ENCODE results near the gene OR2A14.
"Not testable (repeated sequence)": the region's sequence is repeated elsewhere in the genome, so short reads cannot be mapped to it uniquely, and the experiment has no call there.

OR2A14 gene

DNA sequence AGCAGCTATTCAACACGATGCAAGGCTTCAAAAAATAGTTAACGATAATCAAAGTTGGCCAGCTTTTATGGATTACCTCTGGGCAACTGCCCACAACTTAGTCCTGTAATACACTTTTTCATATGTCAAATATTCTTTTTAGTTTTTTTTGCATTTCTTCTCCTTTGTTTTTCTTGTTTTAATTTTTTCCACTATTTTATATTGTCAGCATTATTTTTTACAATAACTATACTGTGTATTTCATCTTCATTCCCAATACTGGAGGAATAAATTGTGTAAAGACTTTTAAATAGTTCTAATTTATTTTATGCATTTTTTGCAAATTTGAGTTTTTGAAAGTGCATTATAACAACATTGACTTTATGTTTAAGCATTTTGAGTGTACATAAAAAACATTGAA, 41.8 kb downstream of the OR2A14 start:
- no peak for DNase-seq

DNA sequence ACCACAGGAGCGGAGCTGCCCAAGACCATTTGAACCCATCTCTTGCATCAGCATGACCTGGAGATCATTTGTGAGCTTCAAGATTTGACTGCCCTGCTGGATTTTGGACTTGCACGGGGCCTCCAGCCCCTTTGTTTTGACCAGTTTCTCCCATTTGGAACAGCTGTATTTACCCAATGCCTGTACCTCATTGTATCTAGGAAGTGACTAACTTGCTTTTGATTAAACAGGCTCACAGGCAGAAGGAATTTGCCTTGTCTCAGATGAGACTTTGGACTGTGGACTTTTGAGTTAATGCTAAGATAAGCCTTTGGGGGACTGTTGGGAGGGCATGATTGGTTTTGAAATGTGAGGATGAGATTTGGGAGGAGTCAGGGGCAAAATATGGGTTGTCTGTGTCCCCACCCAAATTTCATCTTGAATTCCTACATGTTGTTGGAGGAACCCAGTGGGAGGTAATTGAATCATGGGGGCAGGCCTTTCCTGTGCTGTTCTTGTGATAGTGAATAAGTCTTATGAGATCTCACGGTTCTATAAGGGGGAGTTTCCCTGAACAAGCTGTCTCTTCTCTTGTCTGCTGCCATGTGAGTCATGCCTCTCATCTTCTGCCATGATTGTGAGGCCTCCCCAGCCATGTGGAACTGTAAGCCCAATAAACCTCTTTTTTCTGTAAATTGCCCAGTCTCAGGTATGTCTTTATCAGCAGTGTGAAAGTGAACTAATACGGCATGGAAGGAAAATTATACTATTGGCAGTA, 48.8 kb downstream of the OR2A14 start:
- DNase-seq = not testable (repeated sequence)

DNA sequence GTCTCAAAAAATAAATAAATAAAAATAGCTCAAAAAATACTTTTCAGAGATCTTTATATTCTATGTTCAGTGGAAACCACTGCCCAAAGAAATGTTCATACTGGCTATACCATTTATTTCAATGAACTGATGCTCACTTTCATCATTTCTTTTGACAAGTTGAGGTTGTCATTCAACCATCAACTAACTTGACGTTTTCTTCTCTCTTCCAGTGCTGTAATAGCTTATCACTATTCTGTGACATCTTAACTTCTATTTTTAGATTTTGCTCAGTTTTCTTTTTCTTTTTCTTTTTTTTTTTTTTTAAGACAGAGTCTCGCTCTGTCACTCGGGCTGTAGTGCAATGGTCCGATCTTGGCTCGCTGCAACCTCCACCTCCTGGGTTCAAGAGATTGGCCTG, 51.6 kb downstream of the OR2A14 start:
- no peak for DNase-seq

DNA sequence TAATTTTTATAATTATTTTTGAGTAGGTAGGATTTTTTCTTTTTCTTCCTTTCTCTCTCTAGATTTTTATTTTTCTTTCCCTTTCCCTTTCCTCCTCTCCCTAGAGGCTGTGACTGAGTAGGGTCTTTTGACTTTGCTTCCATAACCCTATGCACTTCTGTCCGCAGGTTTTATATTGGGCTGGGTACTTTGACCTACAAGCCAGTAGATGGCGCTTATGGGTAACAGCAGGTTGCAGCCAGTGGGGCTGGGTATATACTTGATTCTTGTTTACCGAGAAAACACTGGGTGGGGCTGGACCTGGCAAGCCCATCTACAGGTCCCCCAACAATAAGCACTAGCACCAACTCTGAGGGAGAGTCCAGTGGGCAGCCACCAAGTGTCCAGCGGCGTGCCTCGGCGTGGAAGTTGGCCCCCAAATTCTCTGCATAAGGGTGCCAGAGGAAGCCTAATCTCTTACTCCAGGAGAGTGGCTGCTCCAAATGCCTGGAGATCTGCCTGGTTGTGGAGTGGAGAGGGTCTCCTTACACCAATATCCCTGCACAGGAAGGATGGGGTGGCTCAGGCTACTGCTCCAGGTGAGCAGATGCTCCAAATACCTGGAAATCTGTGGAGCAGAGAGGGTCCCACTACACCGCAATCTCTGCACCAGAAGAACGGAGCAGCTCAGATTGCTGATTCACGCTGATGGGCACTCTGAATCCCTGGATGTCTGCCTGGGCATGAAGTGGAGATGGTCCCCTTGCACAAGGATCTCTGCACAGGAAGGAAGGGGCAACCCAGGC, 55.6 kb downstream of the OR2A14 start:
- not testable (repeated sequence) for DNase-seq

DNA sequence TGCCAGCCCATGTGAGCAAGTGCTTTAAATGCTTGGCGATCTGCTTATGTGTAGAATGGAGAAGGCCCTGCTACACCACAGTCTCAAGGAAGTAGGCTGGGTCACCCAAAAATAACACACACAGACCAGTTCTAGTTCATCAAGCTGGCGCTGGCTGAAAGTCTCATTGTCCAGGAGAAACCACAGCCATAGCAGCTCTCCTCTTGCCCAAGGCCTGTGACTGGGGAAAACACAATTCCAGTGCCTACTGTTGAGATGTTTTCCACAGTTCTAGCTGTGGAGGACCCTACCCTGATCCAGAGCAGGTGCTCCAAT, 56.1 kb downstream of the OR2A14 start:
- DNase-seq = not testable (repeated sequence)

Measured in DMS79 (cell line).